ENCODE measurements around the gene VCL.

DNA sequence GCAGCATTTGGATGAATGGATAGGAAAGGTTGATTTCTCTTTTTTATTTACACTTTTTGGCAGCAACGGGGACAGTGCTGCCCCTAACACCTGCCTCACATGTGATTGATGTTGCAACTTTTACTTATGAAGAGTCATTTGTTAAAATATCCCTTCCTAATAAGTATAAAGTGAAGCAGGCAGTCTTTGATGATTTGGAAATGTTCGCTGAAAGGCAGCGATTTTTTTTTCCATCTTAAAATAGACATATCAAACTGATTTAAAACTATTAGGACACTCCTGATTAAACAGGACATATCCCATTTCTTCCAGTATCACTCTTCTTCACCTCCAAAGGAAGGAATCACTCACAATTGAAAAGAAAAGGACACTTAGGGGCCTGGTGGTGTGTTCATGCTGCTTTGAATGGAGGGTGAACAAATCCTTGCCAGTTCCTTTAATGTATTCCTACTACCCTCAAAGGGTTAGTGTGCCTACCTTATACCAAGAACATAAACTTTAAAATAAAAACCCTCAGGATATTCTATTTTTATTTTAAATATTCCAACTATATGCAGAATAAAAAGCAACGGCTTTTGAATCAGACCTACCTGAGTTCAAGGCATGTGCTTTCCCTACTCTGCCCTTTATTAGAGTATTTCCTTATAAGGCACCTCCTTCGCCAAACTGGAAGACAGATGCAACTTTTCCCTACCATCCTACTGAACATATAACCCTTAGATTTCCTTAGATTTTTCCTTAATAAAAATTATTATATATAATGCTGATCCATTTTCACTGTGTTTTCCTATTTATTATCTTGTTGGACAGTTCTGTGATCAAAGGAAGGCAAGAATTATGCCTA, 154.2 kb downstream of the VCL start:
- TF ChIP-seq, protein P1, sequence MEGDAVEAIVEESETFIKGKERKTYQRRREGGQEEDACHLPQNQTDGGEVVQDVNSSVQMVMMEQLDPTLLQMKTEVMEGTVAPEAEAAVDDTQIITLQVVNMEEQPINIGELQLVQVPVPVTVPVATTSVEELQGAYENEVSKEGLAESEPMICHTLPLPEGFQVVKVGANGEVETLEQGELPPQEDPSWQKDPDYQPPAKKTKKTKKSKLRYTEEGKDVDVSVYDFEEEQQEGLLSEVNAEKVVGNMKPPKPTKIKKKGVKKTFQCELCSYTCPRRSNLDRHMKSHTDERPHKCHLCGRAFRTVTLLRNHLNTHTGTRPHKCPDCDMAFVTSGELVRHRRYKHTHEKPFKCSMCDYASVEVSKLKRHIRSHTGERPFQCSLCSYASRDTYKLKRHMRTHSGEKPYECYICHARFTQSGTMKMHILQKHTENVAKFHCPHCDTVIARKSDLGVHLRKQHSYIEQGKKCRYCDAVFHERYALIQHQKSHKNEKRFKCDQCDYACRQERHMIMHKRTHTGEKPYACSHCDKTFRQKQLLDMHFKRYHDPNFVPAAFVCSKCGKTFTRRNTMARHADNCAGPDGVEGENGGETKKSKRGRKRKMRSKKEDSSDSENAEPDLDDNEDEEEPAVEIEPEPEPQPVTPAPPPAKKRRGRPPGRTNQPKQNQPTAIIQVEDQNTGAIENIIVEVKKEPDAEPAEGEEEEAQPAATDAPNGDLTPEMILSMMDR (IDR thresholded peaks at IDR 0.05) = no peak
- no peak for TF ChIP-seq EP300 (IDR thresholded peaks at IDR 0.05)
